HepG2 (cell line): ENCODE measurements around the gene EGLN1.

Experiments used
- BCL6 ChIP-seq: IDR thresholded peaks from 2 replicates; pipeline ENCODE4 v1.6.1; 2016; ENCODE audit warnings: missing genetic modification reagents, missing compliant biosample characterization
- HMGXB4 ChIP-seq, 2 experiments: sonication (generic) in 1 of 2; formaldehyde crosslinking in 1 of 2; IDR thresholded peaks; 2 replicates each; pipeline versions ENCODE4 v1.4.0 to v1.6.1; 2018 to 2020; ENCODE audit warnings: missing genetic modification reagents in 2 of 2, borderline replicate concordance in 1 of 2, low read depth in 1 of 2, mild to moderate bottlenecking in 1 of 2, missing biosample characterization in 1 of 2
- KLF15 ChIP-seq: sonication (generic); formaldehyde crosslinking; IDR thresholded peaks from 2 replicates; pipeline ENCODE4 v1.8.1; 2023; ENCODE audit warnings: borderline replicate concordance, mild to moderate bottlenecking, inconsistent platforms, missing genetic modification reagents, mixed read lengths
- MLX ChIP-seq: IDR thresholded peaks from 2 replicates; pipeline ENCODE4 v1.6.1; 2016
- NFIC ChIP-seq: IDR thresholded peaks from 2 replicates; pipeline ENCODE4 v1.6.1; 2012; ENCODE audit warnings: mild to moderate bottlenecking, low read length, inconsistent platforms
- ZNF34 ChIP-seq: sonication (generic); formaldehyde crosslinking; IDR thresholded peaks from 2 replicates; pipeline ENCODE4 v1.4.0; 2020; ENCODE audit warnings: mild to moderate bottlenecking, missing genetic modification reagents, borderline replicate concordance
- TF ChIP-seq, protein P1 (sequence below): sonication (generic); formaldehyde crosslinking; IDR thresholded peaks from 2 replicates; pipeline ENCODE4 v1.5.0; 2020; ENCODE audit warnings: mild to moderate bottlenecking, missing genetic modification reagents, moderate library complexity
- TF ChIP-seq, protein P2 (sequence below): sonication (generic); formaldehyde crosslinking; IDR thresholded peaks from 2 replicates; pipeline ENCODE4 v1.4.0; 2020; ENCODE audit warnings: missing genetic modification reagents

DNA sequence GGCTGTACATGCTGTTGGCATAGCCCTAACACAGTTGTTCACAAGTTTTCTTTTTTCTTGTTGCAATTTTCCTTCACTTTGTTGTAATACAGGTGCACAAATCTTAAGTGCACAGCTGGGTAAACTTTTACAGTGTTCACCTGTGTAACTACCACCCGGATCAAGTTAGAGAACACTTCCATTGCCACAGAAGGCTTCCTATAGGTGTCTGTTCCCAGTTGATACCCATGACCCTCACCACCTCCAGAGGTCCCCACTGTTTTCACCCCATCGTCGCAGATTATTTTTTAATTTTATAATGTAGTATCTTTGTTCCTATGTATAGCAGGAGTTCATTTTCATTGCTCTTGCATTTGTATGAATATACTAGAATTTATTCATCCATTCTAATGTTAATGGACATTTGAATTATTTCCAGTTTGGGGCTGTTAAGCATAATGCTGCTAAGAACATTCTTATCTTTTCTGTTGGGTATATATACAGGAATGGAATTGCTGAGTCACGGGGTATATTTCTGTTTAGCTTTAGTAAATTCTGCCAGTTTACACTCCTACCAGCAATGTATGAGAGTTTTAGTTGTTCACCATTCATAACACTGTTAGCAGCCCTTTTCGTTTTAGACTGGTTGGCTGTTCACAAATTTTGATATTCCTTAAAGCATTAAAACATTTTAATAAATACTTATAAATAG lies 67.6 kb downstream of the EGLN1 start:
- TF ChIP-seq HMGXB4 (CRISPR knock-in tag; IDR thresholded peaks at IDR 0.05; ENCODE audit: borderline replicate concordance in 1 of 2, low read depth in 1 of 2): no peak
- no peak for TF ChIP-seq ZNF34 (CRISPR knock-in tag)
- no peak for TF ChIP-seq NFIC
- TF ChIP-seq BCL6: no peak
- TF ChIP-seq, protein P1, sequence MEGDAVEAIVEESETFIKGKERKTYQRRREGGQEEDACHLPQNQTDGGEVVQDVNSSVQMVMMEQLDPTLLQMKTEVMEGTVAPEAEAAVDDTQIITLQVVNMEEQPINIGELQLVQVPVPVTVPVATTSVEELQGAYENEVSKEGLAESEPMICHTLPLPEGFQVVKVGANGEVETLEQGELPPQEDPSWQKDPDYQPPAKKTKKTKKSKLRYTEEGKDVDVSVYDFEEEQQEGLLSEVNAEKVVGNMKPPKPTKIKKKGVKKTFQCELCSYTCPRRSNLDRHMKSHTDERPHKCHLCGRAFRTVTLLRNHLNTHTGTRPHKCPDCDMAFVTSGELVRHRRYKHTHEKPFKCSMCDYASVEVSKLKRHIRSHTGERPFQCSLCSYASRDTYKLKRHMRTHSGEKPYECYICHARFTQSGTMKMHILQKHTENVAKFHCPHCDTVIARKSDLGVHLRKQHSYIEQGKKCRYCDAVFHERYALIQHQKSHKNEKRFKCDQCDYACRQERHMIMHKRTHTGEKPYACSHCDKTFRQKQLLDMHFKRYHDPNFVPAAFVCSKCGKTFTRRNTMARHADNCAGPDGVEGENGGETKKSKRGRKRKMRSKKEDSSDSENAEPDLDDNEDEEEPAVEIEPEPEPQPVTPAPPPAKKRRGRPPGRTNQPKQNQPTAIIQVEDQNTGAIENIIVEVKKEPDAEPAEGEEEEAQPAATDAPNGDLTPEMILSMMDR (CRISPR knock-in tag): no peak
- no peak for TF ChIP-seq KLF15
- no peak for TF ChIP-seq MLX (CRISPR knock-in tag)
- TF ChIP-seq, protein P2, sequence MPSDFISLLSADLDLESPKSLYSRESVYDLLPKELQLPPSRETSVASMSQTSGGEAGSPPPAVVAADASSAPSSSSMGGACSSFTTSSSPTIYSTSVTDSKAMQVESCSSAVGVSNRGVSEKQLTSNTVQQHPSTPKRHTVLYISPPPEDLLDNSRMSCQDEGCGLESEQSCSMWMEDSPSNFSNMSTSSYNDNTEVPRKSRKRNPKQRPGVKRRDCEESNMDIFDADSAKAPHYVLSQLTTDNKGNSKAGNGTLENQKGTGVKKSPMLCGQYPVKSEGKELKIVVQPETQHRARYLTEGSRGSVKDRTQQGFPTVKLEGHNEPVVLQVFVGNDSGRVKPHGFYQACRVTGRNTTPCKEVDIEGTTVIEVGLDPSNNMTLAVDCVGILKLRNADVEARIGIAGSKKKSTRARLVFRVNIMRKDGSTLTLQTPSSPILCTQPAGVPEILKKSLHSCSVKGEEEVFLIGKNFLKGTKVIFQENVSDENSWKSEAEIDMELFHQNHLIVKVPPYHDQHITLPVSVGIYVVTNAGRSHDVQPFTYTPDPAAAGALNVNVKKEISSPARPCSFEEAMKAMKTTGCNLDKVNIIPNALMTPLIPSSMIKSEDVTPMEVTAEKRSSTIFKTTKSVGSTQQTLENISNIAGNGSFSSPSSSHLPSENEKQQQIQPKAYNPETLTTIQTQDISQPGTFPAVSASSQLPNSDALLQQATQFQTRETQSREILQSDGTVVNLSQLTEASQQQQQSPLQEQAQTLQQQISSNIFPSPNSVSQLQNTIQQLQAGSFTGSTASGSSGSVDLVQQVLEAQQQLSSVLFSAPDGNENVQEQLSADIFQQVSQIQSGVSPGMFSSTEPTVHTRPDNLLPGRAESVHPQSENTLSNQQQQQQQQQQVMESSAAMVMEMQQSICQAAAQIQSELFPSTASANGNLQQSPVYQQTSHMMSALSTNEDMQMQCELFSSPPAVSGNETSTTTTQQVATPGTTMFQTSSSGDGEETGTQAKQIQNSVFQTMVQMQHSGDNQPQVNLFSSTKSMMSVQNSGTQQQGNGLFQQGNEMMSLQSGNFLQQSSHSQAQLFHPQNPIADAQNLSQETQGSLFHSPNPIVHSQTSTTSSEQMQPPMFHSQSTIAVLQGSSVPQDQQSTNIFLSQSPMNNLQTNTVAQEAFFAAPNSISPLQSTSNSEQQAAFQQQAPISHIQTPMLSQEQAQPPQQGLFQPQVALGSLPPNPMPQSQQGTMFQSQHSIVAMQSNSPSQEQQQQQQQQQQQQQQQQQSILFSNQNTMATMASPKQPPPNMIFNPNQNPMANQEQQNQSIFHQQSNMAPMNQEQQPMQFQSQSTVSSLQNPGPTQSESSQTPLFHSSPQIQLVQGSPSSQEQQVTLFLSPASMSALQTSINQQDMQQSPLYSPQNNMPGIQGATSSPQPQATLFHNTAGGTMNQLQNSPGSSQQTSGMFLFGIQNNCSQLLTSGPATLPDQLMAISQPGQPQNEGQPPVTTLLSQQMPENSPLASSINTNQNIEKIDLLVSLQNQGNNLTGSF: no peak
